MM.1S (cell line): ENCODE results near the gene FAM117B.

Experiments
- DNase-seq: peaks from one replicate; pipeline ENCODE4 v3.0.0-alpha.2; 2015
- H2AFZ ChIP-seq: fragments of 300-600 bp; sonication (generic); 2 replicates; pipeline ENCODE4 v1.6.0; 2016; ENCODE audit warnings: antibody characterized with exemption, low read length
- H3F3A ChIP-seq: fragments of 300-600 bp; sonication (generic); 2 replicates; pipeline ENCODE4 v1.6.1; 2016; ENCODE audit warnings: mild to moderate bottlenecking, antibody characterized with exemption, low read length, moderate library complexity, mixed read lengths; ENCODE audit not compliant: insufficient read depth
- H3K27ac ChIP-seq: fragments of 300-600 bp; sonication (generic); 2 replicates; pipeline ENCODE4 v1.5.1; 2016; ENCODE audit warnings: mild to moderate bottlenecking, low read length
- H3K27me3 ChIP-seq: fragments of 300-600 bp; sonication (generic); replicated peaks from 2 replicates; pipeline ENCODE4 v1.6.0; 2016; ENCODE audit warnings: low read length; ENCODE audit not compliant: insufficient read depth
- H3K36me3 ChIP-seq: fragments of 300-600 bp; sonication (generic); replicated peaks from 2 replicates; pipeline ENCODE4 v1.6.1; 2016; ENCODE audit warnings: mild to moderate bottlenecking, low read length, mixed read lengths; ENCODE audit not compliant: insufficient read depth
- H3K4me1 ChIP-seq: fragments of 300-600 bp; sonication (generic); 2 replicates; pipeline ENCODE4 v1.6.1; 2016; ENCODE audit warnings: low read length, mixed read lengths
- H3K4me2 ChIP-seq: fragments of 300-600 bp; sonication (generic); 2 replicates; pipeline ENCODE4 v1.6.0; 2016; ENCODE audit warnings: low read depth, low read length
- H3K4me3 ChIP-seq: fragments of 300-600 bp; sonication (generic); 2 replicates; pipeline ENCODE4 v1.5.1; 2016; ENCODE audit warnings: low read length, mixed read lengths
- H3K79me2 ChIP-seq: fragments of 300-600 bp; sonication (generic); 2 replicates; pipeline ENCODE4 v1.6.1; 2016; ENCODE audit warnings: mixed run types, low read length, mixed read lengths
- H3K9ac ChIP-seq: fragments of 300-600 bp; sonication (generic); 2 replicates; pipeline ENCODE4 v1.6.1; 2016; ENCODE audit warnings: low read length, mixed read lengths
- H3K9me2 ChIP-seq: fragments of 300-600 bp; sonication (generic); replicated peaks from 2 replicates; pipeline ENCODE4 v1.6.1; 2016; ENCODE audit warnings: mild to moderate bottlenecking, low read length, mixed read lengths; ENCODE audit not compliant: insufficient read depth
- H3K9me3 ChIP-seq: fragments of 300-600 bp; sonication (generic); replicated peaks from 2 replicates; pipeline ENCODE4 v1.6.1; 2016; ENCODE audit warnings: mild to moderate bottlenecking, low read length, mixed read lengths; ENCODE audit not compliant: insufficient read depth
- H4K20me1 ChIP-seq: fragments of 300-600 bp; sonication (generic); 2 replicates; pipeline ENCODE4 v1.6.1; 2016; ENCODE audit warnings: mild to moderate bottlenecking, low read length, moderate library complexity, mixed read lengths; ENCODE audit not compliant: insufficient read depth
- EZH2 ChIP-seq: fragments of 300-600 bp; sonication (generic); optimal IDR thresholded peaks from 2 replicates; pipeline ENCODE3; 2017; ENCODE audit warnings: low read depth, mild to moderate bottlenecking, antibody characterized with exemption, low read length, mixed read lengths
- EZH2phosphoT487 ChIP-seq: fragments of 300-600 bp; sonication (generic); IDR thresholded peaks from 2 replicates; pipeline ENCODE4 v1.6.1; 2018; ENCODE audit warnings: antibody characterized with exemption, low read length
- TF ChIP-seq, protein P1 (sequence below): fragments of 300-600 bp; sonication (generic); IDR thresholded peaks from 2 replicates; pipeline ENCODE4 v1.5.1; 2016; ENCODE audit warnings: antibody characterized with exemption, low read length, mixed read lengths

The FAM117B gene

DNA sequence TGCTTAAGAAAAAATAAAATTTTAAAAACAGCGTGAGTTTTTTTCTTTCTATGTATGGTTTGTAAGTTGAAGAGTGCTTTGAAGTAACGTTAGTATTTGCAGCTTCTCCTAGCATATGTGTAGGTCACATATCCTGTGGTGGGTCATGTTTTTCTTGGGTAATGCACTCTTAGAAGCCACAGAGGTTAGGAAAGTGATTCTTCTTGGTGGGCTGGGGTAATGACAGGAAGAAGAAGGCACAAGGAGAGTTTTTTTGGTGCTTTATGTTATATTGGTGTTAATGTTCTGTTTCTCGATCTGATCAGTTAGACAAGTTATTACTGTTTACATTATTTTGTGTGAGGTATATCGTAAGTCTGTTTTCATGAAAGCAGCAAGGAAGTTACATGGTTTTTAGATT, 127.8 kb downstream of the FAM117B start:
- H3K36me3 ChIP-seq, result no peaks in the 10 kb centered on the region
- H3K9me3 ChIP-seq, result no peaks in the 10 kb centered on the region
- no peaks in the 10 kb centered on the region for H3K4me1 ChIP-seq
- H2AFZ ChIP-seq, result no peak overlapping the region
- DNase-seq, result no peak
- no peaks in the 10 kb centered on the region for H3F3A ChIP-seq
- H3K27ac ChIP-seq, result no peak overlapping the region
- H3K4me2 ChIP-seq, result no peak overlapping the region
- no peaks in the 10 kb centered on the region for H3K79me2 ChIP-seq
- no peaks in the 10 kb centered on the region for H3K27me3 ChIP-seq
- TF ChIP-seq, protein P1, sequence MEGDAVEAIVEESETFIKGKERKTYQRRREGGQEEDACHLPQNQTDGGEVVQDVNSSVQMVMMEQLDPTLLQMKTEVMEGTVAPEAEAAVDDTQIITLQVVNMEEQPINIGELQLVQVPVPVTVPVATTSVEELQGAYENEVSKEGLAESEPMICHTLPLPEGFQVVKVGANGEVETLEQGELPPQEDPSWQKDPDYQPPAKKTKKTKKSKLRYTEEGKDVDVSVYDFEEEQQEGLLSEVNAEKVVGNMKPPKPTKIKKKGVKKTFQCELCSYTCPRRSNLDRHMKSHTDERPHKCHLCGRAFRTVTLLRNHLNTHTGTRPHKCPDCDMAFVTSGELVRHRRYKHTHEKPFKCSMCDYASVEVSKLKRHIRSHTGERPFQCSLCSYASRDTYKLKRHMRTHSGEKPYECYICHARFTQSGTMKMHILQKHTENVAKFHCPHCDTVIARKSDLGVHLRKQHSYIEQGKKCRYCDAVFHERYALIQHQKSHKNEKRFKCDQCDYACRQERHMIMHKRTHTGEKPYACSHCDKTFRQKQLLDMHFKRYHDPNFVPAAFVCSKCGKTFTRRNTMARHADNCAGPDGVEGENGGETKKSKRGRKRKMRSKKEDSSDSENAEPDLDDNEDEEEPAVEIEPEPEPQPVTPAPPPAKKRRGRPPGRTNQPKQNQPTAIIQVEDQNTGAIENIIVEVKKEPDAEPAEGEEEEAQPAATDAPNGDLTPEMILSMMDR, result no peak
- TF ChIP-seq EZH2phosphoT487, result no peak
- TF ChIP-seq EZH2, result no peak
- no peak overlapping the region for H3K4me3 ChIP-seq
- H4K20me1 ChIP-seq, result no peaks in the 10 kb centered on the region
- H3K9ac ChIP-seq, result no peak overlapping the region
- H3K9me2 ChIP-seq, result no peaks in the 10 kb centered on the region

DNA sequence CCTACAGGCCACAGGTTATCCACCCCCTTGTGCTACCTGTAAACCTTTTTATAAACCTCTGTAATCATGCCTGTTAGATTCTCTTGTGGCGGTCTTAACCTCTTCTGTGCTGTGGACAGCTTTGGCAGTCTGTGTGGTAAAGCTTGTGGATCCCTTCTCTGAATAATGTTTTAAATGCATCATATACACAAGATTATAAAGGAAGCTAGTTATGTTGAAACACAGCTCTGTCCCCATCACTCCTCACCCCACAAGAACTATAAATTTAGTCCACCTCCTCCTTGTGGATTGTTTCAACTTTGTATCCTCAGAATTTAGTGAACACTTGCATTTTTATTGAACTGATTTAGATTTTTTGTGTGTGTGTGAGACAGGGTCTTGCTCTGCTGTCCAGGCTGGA, 129.1 kb downstream of the FAM117B start:
- no peak overlapping the region for H3K4me2 ChIP-seq
- H3K36me3 ChIP-seq, result no peaks in the 10 kb centered on the region
- H2AFZ ChIP-seq, result no peak overlapping the region
- no peaks in the 10 kb centered on the region for H3K9me3 ChIP-seq
- H3K27ac ChIP-seq, result no peak overlapping the region
- no peaks in the 10 kb centered on the region for H3K79me2 ChIP-seq
- no peak overlapping the region for H3K9ac ChIP-seq
- no peak overlapping the region for H3K4me3 ChIP-seq
- H3K9me2 ChIP-seq, result no peaks in the 10 kb centered on the region
- H3K27me3 ChIP-seq, result no peaks in the 10 kb centered on the region
- H4K20me1 ChIP-seq, result no peaks in the 10 kb centered on the region
- TF ChIP-seq EZH2phosphoT487 (no peak), EZH2 (no peak)
- TF ChIP-seq, protein P1, result no peak
- H3F3A ChIP-seq, result no peaks in the 10 kb centered on the region
- DNase-seq, result no peak
- no peaks in the 10 kb centered on the region for H3K4me1 ChIP-seq

DNA sequence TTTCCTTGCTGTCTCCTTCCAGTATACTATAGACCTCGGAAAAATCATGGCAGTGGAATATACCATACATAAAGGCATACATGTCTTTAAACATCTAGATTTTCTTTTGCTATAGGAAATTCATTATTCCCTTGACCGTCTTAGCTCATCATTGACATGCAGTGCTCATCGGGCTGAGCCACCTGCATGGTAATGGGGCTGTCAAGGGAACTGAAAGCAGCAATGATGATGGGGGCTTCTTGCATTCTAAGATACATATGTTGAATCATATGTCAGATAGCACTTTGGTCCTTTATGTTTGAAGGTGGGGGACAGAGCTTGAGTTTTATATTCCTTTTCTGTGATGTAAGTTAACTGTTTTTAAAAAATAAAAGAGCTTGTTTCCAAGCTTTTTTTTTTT, 130.2 kb downstream of the FAM117B start:
- Histone ChIP-seq H3K4me2 (no peak overlapping the region), H3K9me3 (no peaks in the 10 kb centered on the region), H3K9me2 (no peaks in the 10 kb centered on the region), H3K4me3 (no peak overlapping the region), H3K79me2 (no peaks in the 10 kb centered on the region), H4K20me1 (no peaks in the 10 kb centered on the region), H3K27ac (no peak overlapping the region), H3K36me3 (no peaks in the 10 kb centered on the region), H3K9ac (no peak overlapping the region), H3K4me1 (no peaks in the 10 kb centered on the region), H3K27me3 (no peaks in the 10 kb centered on the region), H2AFZ (no peak overlapping the region), H3F3A (no peaks in the 10 kb centered on the region)
- TF ChIP-seq EZH2phosphoT487 (no peak), EZH2 (no peak)
- TF ChIP-seq, protein P1, result no peak
- no peak for DNase-seq
